OCI-LY1 (cell line): ENCODE measurements around the gene HDLBP.

ENCODE experiments used
- EZH2 ChIP-seq: fragments of 200-600 bp; sonication (generic), shearing (Covaris generic); IDR thresholded peaks from 2 replicates; pipeline ENCODE4 v1.8.0; 2017; ENCODE audit warnings: borderline replicate concordance, mixed run types, mild to moderate bottlenecking, antibody characterized with exemption, low read length, moderate library complexity, mixed read lengths
- TF ChIP-seq, protein P1 (sequence below): fragments of 200-600 bp; sonication (generic), shearing (Covaris generic); IDR thresholded peaks from 2 replicates; pipeline ENCODE4 v1.5.1; 2017; ENCODE audit warnings: mild to moderate bottlenecking, antibody characterized with exemption, low read length, moderate library complexity, mixed read lengths

DNA sequence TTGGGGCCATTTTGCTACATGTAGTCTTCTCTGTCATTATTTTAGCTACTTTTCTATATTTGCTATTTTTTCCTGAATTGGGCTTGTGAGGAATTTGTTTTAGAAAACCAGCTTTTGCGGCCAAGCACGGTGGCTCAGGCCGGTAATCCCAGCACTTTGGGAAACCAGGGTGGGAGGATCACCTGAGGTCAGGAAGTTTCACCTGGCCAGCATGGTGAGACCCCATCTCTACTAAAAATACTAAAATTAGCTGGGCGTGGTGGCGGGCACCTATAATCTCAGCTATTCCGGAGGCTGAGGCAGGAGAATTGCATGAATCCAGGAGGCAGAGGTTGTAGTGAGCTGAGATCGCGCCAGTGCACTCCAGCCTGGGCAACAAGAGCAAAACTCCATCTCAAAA lies 4.9 kb upstream of the HDLBP start:
- TF ChIP-seq, protein P1, sequence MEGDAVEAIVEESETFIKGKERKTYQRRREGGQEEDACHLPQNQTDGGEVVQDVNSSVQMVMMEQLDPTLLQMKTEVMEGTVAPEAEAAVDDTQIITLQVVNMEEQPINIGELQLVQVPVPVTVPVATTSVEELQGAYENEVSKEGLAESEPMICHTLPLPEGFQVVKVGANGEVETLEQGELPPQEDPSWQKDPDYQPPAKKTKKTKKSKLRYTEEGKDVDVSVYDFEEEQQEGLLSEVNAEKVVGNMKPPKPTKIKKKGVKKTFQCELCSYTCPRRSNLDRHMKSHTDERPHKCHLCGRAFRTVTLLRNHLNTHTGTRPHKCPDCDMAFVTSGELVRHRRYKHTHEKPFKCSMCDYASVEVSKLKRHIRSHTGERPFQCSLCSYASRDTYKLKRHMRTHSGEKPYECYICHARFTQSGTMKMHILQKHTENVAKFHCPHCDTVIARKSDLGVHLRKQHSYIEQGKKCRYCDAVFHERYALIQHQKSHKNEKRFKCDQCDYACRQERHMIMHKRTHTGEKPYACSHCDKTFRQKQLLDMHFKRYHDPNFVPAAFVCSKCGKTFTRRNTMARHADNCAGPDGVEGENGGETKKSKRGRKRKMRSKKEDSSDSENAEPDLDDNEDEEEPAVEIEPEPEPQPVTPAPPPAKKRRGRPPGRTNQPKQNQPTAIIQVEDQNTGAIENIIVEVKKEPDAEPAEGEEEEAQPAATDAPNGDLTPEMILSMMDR = no peak
- TF ChIP-seq EZH2 = no peak
